EL (cell line): ENCODE data around the gene ERCC6L2.

Experiments
- DNase-seq: peaks from one replicate; pipeline ENCODE4 v3.0.0-alpha.2; 2016

The ERCC6L2 gene

DNA sequence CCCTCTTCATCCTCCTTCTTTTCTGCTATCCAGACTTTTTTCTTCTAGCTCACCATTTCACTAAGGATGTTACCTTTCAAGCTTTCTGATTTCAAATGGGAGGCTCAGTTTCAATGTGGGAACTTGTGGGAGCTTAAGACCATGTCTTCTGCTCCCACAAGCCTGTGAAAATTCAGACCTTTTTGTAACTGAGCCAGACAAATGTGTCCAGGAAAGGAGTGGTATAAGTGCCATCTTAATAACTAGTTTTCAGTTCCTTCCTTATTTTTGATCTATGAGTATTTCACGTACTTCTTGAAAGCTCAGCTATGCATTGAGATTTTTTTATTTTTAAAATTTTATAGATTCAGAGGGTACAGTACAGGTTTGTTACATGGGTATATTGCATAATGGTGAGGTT is 4.6 kb upstream of the ERCC6L2 start:
- no peak for DNase-seq

DNA sequence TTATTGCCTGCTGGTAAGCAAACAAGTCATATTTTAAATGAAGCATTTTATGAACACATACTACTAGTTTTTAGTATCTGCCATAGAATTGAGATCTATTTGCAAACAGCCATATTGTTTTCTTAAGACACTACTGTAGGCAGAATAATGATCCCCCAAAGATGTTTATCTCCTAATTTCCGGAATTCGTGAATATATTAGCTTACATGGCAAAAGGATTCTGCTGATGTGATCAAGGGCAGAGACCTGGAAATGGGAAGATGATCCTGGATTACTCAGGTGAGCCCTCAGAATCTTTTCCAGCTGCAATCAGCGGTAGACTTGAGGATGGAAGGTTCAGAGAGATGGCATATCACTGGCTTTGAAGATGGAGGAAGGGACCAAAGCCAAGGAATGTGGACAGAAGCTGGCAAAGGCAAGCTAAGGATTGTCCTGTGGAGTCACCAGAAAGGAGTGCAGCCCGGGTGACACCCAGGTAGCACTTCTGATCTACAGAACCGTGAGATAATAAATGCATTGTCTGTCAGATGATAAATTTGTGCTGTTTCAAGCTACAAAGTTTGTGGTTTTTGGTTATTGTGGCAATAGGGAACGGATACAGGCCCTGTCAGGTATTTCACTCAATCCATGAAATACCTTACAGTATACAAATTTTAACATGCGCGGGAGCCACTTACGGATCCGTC is 1.0 kb upstream of the ERCC6L2 start:
- peak; percentile 45 for DNase-seq

DNA sequence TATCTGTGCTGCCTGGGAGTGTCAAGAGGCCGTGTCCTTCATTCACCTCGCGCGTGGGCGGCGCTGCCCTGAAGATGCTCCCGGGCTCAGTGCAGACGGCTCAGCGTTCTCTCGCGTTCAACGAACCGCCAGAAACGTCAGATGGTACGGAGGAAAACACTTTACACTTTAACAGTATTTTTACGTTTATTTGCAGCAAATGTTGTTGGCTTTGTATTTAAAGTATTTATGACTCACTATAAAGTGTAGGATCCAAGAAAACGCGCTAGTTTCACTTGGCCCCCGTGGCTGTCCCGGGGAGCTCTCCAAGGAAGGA is 544 bp upstream of the ERCC6L2 start:
- DNase-seq = peak; percentile 44

DNA sequence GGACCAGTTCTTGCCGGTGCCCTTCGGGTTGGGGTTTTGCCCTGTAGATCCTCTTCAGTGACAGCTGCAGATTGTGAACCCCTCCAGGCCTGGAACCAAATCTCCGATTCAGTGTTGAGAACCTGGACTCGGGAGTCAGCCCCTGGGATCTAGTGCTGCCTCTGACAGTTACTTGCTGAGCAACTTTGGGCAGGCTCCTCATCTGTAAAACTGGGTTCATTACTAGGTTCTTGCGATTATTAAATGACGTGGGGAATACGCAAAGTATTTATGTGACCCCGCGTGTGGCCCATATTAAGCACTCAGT is 600 bp downstream of the ERCC6L2 start:
- DNase-seq = no peak

DNA sequence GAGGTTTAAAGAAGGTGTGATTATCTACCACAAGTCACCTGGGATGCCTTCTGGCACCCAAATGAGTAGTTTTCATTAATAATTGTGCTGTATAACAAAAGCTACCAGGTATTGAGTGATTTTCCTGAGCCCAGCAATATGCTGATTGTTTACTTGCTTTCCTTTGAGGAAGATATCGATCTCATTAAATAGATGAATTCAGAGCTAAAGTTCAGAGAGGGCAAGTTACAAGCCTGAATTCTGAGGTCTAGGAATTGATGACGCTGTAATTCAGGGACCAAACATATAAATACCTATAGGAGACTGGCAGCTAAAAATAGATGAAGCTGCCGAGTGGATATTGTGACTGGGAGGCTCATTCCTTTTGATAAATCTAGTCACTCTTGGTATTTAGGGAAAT is 1.1 kb downstream of the ERCC6L2 start:
- peak; percentile 23 for DNase-seq

DNA sequence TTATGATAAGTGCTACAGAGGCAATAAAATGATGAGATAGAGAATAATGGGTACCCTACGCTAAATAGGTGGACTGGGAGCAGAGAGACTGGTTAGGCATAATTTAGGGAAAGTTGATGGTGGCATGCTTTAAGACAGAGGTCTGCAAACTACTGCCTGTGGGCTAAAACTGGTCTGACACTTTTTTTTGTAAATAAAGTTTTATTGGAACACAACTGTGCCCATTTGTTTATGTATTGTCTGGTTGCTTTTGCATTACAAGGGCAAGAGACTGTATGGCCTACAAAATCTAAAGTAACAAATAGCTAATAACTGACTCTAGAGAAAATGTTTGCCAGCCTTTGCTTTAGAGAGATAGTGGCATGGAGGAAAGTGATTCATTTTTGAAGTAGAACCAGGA is 2.5 kb downstream of the ERCC6L2 start:
- DNase-seq = no peak

DNA sequence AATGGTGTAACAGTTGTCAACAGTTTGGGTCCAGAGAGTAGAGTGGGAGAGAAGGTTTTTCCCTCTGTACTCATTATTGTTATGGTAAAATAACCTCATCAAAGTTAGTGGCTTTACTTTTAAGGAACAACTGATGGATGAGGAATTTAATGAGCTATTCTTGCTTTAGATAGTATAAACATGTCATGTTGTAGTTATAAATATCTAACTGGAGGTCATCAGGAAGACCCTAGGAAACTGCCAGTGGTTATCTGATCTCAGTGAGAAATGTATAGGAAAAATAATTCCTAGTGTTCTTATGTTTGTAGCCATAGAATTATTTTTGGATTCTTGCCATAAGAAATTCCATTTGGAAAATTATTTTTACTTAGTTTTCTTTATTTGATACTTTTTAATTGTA is 4.1 kb downstream of the ERCC6L2 start:
- DNase-seq = no peak

DNA sequence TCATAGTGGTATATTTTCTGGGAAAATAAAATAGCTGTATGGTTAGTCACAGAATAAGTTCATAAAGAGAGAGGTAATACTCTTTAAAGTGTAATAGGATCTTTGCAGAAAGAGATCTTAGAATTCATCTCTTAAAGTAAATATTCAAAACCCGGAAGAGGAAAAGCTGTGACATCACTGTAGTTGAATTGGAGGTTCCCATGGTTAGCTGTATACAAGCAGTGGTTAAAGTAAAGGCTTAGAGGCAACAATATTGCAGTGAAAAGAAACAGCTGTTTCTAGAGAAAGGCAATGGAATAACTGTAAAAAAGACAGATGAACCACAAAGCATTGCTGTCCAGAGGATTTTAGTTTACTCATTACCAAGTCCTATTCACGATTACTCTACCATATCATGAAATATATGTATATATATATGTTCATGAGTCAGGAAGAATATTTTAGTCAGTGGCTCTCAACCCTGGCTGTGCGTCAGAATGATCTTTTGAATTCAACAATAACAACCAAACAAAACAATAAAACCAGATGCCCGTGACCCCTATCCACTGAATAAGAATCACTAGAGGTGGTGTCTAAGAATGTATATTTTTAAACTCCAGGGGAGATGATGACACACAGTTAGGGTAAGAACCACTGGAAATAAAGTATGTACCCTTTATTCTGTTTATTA is 4.7 kb downstream of the ERCC6L2 start:
- peak; percentile 57 for DNase-seq

DNA sequence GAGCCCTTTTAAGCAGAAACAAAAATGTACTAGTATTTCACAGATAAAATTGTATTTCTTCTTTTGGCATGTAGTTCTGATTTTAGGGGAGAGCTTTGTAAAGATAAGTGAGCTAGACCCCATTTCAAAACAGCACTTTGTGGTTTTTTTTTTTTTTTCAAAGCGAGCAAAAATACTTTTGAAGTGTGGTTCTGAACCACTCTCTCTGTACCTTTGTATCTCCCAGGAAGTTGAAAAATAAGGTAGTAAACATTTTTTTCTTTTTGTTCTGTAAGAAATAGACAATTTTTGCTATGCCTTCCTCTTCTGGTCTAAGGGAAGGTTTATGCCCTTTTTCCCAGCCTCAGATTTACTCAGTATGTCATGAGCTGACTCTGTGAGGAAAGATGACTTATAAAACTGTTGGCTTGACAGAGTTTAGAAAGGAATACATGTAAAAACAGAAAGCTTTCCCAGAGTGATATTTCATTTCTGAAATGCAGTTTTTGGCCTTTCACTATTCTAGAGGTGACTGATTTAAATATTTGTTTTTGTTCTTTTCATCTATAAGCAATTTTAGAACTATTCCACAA is 12.5 kb downstream of the ERCC6L2 start:
- DNase-seq = no peak

DNA sequence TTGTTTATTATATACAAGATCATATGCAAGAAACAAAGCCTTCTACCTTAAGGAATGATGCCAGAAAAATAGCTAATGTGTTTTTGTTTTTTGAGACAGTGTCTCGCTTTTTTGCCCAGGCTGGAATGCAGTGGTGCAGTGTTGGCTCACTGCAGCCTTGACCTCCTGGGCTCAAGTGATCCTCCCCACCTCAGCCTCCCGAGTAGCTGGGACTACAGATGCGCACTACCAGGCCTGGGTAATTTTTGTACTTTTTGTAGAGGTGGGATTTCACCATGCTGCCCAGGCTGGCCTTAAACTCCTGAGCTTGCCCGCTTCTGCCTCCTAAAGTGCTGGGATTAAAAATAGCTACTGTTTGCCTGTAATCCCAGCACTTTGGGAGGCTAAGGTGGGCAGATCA is 15.1 kb downstream of the ERCC6L2 start:
- DNase-seq = no peak

DNA sequence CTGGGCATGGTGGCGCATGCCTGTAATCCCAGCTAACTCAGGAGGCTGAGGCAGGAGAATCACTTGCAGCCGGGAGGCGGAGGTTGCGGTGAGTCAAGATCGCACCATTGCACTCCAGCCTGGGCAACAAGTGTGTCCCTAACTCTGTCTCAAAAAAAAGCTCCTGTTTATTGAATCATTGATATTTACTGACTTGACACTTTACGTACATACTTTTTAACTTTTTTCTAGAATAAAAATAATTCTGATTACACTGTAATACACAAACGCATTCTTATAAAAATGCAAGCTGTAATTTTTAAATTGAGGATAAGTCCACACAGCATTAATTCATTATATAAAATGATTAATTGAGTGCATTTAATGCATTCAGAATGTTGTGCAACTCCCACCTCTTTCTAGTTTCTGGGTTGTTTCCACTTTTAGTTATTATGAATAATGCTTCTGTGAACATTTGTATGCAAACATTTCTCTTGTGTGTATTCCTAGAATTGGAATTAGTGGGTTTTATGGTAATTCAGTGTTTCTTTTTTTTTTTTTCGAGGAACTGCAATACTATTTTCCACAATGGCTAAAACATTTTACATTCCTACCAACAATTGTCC is 15.7 kb downstream of the ERCC6L2 start:
- DNase-seq = no peak

DNA sequence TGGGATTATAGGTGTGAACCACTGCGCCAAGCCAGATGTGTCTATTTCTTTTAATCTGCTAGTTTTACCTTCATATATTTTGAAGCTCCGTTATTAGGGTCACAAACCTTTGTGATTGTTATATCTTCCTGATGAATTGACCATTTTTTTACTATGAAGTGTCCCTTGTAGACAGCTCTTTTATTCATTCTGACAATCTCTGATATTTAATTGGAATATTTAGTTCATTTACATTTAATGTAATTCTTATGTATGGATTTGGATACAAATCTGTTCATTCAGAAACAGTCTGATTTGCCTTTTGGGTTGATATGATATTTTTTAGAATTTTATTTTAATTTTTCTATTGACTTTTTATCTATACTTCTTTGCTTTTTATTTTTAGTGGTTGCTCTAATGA is 17.2 kb downstream of the ERCC6L2 start:
- DNase-seq = no peak

DNA sequence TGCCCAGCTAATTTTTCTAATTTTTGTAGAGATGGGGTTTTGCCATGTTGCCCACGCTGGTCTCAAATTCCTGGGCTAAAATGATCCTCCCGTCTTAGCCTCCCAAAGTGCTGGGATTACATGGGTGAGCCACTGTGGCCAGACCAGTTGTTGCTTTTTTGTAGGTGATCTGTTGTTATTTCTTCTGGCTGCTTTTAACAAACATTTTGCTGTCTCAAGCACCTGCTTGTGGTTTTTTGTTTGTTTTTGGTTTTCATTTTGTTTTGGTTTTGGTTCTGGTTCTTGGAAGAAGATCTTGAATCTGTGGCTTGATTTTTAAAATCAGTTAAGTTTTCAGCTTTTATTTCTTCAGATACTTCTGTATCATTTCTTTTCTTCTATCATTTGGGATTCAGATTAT is 21.1 kb downstream of the ERCC6L2 start:
- no peak for DNase-seq

DNA sequence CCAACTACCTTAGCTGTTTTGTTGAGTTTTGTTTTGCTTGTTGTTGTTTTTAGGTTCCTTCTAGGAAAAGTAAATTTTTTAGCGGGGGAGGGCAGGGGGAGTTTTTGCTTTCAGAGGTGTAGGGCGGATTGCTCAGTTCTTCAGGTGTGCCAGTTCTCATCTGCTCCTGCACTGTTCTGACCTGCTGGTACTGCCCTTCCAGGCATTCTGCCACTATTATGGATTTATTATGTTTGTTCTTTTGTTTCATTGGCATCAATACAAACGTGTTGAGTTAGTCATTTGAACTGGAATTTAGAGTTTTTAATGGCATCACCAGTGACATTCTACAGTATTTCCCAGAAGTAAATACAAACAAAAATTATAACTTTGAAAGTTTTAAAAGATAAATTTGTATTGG is 26.0 kb downstream of the ERCC6L2 start:
- no peak for DNase-seq

DNA sequence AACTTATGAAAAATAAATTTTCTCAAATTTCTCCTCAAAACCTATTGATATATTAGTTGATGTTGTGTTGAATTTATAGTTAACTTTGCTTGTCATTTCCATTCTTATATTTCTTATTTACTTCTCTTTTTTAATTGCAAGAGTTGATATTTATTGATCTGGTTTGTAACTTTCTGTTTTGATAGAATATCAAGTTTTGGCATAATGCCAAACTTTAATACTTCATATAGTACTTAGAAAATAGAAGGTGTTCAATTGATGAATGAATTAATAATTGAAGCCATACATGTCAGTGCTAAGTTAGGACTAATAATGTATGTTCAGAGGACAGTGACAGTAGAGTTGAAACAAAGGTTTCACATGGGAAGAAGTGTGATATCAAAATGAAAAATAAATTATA is 27.9 kb downstream of the ERCC6L2 start:
- no peak for DNase-seq

DNA sequence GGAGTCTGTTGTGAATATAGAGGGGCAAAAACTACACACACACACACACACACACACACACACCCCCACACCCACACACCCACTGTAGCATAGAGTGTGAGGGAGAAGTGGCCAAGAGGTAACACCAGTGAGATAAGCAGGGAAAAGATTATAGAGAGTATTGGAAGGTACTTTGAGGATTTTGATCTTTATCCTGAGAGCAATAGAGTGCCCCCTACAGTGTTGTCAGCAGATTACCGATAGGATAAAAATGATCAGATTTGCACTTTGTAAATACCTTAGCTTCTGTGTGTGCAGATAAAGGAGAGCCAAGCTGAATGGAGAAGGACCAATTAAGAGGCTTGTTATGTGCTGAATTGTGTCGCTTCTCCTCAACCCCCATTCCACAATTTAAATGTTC is 32.3 kb downstream of the ERCC6L2 start:
- DNase-seq = no peak

DNA sequence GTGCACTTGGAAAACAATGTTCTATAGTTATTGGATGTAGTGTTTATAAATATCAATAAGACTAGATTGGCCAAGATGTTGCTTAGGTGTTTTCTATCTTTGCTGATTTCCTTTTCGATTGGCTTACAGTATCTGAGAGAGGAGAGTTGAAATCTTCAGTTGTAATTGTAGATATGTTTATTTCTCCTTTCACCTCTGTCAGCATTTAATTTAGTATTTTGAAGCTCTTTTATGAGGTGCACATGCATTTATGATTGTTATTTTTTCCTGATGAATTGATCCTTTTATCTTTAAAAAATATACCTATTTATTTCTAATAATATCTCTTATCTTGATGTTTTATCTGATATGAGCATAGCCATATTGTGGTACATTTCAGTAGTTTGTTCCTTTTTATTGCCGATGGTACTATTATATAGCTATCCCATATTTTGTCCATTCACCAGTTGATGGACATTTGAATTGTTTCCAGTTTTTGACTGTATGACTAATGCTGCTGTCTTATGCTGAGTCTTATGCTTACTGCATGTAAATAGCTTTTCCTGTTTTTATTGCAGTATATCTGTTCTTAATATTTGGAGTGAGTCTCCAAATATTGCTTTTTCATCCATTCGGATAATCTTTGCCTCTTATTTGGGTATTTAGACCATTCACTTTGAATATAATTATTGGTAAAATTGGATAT is 34.7 kb downstream of the ERCC6L2 start:
- DNase-seq = no peak

DNA sequence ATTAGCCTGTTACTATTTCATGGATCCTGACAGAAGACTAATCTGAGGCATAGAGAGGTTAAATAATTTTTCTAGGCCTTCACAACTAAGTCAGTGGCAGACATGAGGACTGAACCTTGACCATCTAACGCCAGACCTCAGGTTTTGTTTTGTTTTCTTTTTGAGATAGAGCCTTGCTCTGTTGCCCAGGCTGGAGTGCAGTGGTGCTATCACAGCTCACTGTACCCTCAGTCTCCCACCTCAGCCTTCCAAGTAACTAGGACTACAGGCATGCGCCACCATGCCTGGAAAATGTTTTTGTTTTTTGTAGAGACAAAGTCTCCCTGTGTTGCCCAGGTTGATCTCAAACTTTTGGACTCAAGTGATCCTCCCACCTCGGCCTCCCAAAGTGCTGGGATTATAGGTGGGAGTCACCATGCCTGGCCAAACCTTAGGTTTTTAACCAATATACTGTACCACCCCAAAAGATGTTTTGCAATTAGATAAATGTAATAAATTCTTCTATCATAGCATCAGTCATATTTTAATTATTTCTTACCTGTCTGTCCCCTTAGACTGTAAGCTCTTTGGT is 35.4 kb downstream of the ERCC6L2 start:
- no peak for DNase-seq

DNA sequence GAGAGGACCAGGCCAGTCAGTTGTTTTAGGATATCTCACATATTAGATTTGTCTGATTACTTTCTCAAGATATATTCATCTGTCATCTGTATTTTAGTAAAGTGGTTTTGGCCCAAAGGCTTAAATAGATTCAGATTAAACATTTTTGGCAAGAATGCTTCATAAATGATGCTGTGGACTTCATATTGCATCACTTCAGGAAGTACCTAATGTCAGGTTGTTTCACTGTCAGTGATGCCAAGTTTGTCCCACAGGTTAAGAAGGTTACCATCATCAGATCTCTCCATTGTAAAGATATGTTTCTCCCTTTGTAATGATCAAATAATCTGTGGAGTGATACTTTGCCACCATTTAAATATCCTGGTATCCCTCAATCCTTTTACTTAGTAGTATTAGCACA is 37.3 kb downstream of the ERCC6L2 start:
- no peak for DNase-seq

DNA sequence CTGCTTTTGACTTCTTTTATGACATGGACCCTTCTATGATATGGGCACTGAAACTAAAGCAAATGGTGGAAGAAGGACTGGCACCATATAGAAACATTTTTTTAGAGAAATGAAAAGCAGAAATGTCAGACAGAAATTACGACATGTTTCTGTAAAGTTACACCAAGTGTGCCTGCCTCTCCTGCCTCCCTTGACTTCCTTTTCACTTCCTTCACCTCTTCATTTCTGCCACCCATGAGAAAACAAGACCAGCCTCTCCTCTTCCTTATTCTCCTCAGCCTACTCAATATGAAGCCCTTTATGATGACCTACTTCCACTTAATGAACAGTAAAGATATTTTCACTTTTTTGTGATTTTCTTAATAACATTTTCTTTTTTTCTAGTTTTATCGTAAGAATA is 44.5 kb downstream of the ERCC6L2 start:
- no peak for DNase-seq

DNA sequence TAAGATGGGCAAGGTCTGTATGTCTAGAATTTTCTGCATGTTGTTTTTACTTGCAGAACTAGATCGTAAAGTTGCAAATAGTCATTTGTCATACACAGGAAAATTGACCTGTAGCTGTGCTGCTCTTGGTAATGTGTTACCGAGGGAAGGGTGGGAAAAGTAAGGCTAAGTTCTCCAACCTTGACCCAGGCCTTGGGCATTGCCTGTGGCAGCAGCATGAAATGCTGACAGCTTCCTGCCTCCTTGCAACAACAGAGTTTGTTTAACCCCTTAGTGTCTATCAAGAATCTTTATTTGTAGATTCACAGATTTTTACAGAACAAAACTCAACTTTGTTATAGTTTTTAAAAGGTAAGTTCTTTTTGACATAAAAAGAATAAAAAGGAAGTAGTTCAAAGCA is 48.3 kb downstream of the ERCC6L2 start:
- peak; percentile 3 for DNase-seq

DNA sequence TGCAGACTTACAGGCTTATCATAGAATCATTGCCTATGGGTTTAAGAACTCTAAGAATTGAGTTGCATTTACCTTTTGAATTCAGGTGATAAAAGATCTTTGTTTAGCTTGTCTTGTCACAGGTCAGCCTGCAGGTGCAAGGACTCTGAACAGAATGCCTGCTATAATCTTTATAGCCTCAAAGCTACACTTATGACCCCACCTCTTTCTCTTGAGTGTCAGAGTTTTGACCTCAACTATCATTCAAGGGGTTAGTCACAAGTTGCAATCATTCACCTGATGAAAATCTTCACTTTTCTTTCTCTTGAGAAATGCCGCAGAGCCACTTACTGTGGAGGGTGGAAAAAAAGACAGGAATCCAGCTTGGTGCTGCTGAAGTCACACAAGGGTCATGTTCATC is 49.5 kb downstream of the ERCC6L2 start:
- no peak for DNase-seq

DNA sequence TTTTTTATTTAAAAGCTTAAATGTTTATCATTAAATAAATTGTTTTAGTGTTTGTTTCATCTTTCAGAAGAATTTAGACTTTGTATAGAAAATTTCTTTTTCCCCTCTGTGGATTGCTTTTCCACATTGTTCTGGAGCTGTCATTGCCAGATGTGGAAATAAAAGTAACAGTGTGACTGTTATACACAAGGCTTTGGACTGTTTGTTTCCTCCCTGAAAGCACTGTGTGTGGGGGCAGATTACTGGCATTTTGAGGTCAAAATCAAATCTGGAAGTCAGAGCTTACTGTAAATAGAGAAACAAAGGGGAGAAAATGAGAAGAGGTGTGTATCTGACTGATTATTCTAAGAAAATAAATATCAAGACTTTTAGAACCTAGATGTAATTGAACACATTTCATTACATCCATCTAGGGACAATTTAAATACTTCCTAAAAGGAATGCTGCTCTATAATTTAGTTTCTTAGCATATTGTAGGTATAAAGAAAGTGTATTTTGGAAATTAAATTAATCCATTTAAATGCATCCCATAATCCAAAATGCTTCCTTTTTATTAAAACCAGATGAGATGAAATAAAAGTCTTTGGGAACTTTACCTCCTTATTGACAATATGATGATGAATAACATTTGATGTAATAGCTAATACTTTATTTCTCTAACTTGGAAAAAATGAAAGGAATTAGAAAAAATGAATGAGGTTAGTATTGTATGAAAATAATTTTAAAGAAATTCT is 51.9 kb downstream of the ERCC6L2 start:
- DNase-seq = no peak
